Stimulated activated naive CD4-positive, alpha-beta T cell treated with Interleukin-2 at 50 U/mL for 16 hours (primary cell): ENCODE measurements around the gene UBC.
"Not testable (repeated sequence)": the region's sequence is repeated elsewhere in the genome, so short reads cannot be mapped to it uniquely, and the experiment has no call there.

Experiments used
- DNase-seq: peaks from one replicate; lab custom pipeline; 2025; lab: John Stamatoyannopoulos, UW

Gene UBC

DNA sequence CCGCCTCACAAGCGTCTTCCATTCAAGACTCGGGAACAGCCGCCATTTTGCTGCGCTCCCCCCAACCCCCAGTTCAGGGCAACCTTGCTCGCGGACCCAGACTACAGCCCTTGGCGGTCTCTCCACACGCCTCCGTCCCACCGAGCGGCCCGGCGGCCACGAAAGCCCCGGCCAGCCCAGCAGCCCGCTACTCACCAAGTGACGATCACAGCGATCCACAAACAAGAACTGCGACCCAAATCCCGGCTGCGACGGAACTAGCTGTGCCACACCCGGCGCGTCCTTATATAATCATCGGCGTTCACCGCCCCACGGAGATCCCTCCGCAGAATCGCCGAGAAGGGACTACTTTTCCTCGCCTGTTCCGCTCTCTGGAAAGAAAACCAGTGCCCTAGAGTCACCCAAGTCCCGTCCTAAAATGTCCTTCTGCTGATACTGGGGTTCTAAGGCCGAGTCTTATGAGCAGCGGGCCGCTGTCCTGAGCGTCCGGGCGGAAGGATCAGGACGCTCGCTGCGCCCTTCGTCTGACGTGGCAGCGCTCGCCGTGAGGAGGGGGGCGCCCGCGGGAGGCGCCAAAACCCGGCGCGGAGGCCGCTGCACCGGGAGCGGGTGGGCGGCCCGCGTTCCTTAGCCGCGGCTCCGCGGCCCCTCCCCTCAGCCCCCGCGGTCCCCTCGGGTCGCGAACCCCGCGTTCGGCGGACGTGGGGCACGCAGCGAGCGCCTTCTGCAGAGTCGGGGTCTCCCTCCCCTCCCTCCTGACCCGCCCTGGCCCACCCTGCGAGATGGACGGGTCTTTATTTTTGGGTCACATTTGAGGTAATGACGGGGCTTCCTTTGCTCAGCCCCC, at the start of gene UBC:
Gene UBC, minus strand, starts transcription at position 259 of the 847 bp plus-strand sequence. CDS start 879 bp downstream, outside the sequence.
- DNase-seq: no peak

DNA sequence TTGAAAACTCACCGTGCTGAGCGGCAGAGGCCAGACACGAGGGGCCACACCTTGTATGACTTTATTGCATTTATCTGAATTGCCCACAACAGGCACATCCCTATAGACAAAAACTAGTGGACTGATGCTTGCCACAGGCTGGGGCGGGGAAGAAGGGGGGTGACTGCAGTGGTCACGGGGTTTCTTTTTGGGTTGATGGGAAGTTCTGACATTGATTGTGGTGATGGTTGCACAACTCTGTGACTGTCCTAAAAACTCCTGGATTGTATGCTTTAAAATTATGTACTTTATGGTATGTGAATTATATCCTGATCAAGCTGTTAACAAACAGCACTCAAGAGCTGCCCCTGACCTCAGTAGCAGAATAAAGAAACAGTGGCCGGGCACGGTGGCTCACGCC, 48.8 kb upstream of the UBC start:
- DNase-seq: no peak

- DNase-seq: no peak
Observed at GRCh38 chr12:124961055-124961454, 46.6 kb upstream of the UBC start.

- DNase-seq: no peak
Observed at GRCh38 chr12:124956571-124956970, 42.1 kb upstream of the UBC start.

DNA sequence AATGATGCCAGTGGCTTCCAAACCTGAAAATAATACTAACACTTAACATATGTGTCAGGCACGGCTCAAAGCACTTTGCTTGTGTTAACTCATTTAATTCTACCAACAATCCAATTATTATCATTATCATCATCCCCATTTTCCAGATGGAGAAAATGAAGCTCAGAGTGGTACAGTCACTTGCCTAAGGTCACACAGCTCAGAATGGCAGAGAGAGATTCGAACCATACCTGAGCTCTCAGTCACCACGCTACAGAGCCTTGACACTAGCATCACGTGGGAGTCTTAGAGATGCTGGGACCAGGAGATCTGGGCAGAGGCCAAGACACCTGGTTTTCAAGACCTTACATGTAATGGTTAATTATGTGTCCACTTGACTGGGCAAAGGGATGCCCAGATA, 40.3 kb upstream of the UBC start:
- no peak for DNase-seq

DNA sequence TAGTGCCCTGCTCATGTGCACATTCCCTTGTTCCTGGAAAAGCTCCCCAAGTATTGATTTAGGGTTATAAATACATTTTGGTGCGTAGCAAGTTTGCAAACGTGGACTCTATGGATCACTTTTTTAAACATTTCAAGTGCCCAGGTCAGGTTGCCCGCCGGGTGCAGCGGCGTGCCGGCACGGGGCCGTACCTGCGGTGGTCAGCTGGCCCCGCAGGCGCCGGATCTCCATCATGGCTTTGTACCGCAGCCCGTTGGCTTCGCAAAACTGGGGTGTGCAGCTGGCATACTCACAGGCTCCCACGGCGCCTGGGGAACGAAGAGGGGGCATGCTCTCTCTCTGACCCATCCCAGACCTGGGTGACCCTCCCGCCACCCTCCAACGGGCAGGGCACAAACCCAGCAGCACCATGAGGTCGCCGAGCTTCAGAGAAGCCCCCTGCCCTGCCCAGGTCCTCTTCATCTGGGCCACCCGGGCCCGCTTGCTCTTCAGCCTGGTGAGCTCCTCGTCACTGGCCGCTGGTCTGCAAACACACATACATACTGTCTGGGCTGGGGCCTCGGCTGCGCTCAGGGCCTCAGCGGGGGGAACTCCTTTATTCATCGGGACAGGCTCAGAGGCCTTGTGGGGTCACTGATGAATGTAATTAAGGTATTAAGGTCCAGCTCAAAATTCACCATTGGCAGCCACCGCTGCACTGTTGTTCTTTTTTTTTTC, 39.4 kb upstream of the UBC start:
- no peak for DNase-seq

GRCh38 chr12:124952801-124953200, 38.4 kb upstream of the UBC start:
- no peak for DNase-seq

DNA sequence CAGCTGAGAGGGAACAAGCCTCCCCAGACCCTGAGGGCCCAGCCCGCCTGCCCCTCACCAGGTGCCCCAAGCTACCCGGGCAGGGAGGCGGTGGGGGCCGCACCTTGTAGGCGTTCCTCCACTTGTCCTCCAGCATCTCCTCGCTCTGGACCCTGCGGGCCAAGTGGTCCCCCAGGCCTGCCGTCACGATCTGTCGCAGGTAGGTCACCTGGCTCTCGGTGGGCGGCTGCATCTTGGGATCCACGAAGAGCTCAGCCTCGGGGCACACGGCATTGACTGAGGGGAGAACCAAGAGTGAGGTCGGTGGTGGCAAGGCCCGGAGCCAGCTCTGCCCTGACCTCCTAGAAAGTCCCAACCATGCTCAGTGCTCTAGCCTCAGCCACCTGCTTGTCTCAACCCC, 37.8 kb upstream of the UBC start:
- no peak for DNase-seq

DNA sequence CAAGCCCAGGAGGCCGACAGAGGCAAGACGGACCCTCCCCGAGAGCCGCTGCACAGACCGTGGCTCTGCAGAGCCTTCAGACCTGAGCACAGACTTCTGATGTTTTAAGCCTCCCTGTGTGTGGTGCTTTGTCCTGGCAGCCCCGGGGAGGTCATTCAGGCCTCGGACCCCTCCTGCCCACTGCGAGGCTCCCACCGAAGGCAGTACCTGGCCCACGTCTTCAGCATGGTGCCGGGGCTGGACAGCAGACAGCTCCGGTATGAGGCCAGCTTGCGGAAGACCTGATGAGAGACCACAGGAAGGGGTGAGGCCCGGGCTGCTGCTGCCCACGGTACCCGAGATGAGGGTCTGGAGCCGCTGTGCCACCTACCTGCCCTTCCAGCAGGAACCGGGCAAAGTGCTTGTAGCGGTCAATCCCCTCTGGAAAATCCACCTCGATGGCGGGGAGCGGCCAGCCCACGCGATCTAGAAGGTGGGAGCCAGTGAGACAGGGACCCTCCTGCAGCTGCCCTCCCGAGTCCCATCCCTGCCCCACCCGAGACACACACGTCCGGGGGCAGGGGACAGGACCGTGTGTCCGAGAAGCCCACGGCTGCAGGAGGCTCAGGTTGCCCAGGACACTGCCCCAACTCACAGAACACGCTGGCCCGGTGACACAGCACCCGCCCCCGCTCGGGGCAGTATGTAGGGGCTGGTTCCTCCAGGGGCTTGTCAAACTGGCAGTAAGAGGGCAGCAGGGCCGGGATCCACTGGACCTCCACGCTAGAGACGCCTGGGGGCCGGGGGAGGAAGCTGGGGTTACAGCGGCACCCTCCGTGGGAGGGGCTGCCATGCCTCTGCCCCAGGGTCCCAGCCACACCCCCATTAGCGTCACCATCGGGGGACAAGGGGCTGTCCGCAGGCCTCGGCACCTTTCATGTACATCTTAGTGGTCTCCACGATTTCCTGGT, 35.6 kb upstream of the UBC start:
- DNase-seq: no peak

DNA sequence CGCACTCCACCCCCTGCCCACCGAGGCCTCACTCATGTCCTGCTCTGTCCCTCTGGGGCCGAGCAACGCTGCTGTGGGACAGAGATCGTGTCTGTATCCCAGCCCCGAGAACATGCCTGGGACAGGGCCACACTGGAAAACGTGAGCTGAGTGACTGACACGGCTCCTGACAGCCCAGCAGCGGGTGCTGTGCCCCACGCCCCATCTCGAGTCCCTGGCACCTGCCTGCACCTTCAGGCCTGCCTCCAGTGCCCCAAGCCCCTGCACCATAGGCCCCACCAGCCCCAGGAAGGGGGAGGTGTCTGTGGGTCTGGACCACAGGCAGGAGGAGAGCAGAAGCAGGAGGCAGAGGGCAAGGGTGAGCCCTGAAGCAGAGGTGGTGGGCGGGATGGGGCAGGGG, 34.6 kb upstream of the UBC start:
- DNase-seq: no peak

- no peak for DNase-seq
Observed at GRCh38 chr12:124947561-124948398, 33.3 kb upstream of the UBC start.

DNA sequence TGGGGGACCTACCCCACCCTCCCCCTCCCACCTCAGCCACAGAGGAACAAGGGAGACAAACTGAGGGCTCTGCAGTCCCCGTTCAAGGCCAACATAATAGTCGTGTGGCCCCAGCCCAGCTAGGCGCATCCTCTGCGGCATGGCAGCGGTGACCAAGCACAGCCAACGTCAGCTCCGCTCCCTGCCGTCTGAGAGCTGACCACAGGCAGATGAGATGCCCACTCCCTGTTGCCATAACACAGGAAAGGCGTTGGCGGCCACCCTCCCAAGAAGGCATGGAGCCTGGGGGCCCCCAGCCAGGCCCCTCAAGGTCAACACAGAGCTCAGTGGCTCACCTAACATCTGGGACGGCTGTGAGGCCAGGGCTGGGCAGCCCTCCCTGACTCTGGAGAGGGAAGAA, 32.6 kb upstream of the UBC start:
- DNase-seq: no peak

GRCh38 chr12:124946447-124946793, 32.0 kb upstream of the UBC start:
- no peak for DNase-seq

DNA sequence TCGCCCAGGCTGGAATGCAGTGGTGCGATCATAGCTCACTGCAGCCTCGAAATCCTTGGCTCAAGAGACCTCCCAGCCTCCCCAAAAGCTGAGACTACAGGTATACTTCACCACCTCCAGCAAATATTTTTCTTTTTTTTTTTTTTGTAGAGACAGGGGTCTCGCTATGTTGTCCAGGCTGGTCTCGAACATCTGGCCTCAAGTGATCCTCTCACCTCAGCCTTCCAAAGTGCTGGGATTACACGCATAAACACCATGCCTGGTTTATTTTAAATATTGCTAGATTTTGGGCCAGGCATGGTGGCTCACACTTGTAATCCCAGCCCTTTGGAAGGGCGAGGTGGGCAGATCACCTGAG, 26.7 kb upstream of the UBC start:
- no peak for DNase-seq

DNA sequence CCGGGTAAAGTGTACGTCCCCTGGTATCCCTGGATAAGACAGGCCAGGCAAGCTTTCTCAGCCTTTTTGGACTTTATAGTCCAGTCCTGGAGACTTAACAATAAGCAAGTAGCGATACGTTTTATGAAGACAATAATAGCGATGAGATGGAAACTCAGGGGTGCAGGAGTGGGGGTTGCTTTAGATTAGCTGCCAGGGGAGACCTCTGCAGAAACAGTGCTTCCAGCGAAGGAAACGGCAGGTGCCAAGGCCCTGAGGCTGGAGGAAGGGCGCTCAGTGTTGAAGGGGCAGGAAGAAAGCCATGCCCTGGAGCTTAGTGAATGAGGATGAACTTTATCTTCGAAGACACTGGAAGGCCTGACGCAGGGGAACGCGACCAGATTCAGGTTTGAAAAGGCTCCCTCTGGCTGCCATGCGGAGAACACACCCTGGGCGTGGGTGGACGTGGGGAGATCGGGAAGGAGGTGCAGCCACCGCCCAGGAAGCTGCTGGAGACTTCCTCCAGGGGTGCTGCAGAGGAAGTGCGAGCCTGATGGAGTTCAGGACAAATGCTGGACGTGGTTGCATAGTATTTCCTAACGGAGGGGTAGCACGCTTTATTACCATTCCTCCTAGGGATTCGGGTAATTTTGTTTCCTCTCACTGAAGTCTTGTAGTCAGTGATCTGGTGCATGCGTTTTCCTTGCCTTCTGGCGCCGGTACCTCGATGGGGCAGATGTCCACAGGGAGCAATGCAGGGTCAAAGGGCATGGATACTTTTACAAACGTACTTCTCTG, 26.1 kb upstream of the UBC start:
- DNase-seq: no peak

DNA sequence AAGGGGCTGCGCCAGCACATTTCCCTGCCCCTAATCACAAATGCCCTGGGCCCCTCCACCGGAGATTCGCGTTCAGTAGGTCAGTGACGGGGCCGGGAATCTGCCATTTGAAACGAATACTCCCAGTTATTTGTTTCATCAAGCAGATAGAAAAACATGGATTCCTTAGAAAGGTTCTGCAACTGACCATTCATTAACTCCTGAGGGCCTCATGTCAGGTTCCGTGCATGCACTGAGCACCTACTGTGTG, 25.6 kb upstream of the UBC start:
- DNase-seq: no peak

DNA sequence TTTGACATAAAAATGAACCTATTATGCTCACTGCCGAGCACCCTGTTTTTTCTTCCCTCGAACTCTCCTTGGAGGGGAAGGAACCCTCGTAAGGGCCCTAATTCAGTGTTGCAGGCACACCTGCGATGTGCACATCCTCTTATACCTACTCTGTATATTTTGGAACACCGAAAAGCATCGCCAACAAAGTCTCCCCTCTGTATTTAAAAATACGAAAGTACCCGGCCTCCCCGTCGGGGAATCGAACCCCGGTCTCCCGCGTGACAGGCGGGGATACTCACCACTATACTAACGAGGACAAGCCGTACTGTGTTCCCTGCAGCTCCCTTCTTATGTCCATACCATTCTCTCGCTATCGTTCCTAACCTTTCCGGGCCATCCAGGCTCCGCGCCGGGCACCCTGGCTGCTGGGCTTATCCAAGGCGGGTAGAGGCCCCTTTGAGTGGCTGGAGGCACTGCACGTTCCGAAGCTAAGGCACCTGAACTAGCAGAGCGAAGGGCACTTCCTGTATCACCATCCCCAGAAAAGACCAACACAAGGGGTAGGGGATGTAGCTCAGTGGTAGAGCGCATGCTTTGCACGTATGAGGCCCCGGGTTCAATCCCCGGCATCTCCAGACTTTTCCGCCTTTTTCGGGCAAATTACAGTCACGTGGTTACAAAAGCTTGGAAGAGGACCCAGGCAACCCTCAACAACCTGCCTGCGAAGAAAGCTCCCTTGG, 25.1 kb upstream of the UBC start:
- no peak for DNase-seq

- no peak for DNase-seq
Observed at GRCh38 chr12:124939079-124939420, 24.6 kb upstream of the UBC start.

DNA sequence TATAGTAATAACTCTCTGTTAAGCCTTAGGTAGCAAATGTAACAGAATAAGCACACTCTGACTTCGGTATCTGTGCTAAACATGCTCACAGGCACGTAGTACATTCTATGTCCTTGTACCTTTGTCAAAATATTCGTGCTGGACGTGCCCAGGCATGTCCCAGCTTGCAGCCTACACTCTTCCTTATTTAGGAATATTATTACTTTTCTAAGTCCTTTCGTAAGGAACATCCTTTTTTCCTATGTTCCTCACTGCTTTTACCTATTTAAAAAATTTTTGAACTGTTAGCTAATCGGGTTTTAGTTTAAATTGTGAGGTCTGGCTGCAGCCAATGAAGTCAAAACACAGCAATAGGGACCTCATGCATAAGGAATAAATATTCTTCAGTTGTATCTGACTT, 24.1 kb upstream of the UBC start:
- DNase-seq: no peak

DNA sequence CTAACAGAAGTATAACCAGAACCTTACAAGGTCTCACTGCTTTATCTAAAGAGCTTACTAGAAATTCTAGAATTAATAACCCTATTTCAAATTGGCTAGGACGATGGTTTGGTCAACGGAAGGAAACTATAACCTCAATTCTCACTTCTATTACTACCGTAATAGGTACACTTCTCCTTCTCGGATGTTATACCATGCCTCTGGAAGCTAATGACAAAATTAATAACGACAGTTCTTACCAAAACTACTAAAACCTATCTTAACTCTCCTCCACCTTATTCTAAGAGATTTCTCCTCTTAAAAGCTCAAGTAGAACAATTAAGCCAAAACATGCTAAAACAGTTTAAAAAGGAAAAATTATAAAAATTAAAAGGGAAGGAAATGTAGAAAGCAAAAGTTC, 23.7 kb upstream of the UBC start:
- DNase-seq: no peak

DNA sequence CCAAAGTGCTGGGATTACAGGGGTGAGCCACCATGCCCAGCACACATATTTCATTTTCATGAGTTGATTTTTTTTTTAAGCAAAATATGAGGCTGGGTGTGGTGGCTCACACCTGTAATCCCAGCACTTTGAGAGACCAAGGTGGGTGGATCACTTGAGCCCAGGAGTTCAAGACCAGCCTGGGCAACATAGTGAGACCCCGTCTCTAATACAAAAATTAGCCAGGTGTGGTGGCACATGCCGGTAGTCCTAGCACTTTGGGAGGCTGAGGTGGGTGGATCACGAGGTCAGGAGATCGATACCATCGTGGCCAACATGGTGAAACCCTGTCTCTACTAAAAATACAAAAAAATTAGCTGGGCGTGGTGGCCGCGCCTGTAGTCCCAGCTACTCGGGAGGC, 17.1 kb upstream of the UBC start:
- not testable (repeated sequence) for DNase-seq
